ENCODE measurements around the gene SLC37A1.
"Not testable (repeated sequence)": the region's sequence is repeated elsewhere in the genome, so short reads cannot be mapped to it uniquely, and the experiment has no call there.

Gene SLC37A1

DNA sequence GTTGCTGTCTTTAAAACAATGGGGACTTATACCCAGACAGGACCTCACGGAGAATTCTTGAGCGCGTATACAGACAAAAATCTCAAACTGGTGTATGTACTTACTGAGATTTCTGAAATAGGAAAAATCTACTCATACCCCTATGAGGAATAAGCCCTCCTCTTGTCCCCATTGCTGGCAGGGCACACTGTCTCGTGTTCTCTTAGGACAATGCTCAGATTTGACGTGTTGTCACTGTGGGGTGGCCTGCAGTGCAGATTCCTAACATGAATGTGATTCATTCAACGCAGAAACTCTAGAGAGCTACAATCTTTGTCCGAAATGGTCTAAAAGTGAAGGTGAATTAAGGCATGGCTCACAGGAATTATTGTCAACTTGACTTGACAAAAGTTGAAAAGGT, 108.6 kb downstream of the SLC37A1 start:
- no peak for DNase-seq

DNA sequence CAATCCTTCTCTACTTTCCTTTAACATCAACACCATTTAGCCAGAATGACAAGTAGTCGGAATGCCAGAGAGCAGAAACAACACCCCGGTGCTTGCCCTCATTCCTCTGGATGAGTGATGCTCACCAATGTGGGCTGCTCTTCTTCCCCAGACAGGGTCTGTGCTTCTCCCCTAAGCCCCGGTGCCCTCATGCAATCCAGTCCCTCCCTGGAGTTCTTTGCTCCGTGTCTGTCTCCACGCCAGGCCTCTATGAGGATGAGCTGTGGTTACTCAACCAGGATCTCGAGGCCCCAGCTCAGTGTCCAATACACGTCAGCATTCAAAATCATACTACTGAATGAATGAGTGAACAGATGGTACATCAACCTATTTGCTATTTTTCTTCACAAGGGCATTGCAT, 110.0 kb downstream of the SLC37A1 start:
- DNase-seq = no peak

DNA sequence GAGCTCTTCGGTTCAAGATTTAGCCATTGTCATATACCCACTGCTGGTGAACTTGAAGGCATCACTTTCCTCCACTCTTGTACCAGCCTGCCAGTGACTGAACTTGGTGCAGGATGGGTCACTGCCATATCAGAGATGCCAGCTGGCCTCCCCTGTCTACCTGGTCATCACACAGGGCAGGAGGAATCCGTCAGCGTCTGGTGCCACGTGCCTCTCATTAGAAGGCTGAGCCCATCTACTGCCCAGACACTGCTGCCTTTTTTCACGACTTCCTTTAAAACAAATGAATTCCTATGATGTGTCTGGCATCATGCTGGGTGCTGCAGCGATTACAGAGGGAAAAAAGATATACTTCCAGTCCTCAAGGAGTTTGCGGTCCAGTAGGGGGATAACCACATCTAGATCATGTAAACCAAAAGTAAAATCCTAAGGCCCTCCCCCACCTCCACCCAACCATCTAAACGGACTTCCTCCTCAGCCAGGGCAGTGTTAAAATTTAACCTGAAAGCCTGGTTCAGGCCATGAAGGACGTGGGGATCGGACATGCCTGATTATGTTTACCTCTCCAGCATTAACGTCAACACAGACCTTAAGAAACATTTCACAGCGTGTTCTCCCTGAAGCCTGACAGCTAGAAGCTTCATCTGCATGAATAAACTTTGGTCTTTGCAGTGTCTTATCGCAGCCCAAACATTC, 110.6 kb downstream of the SLC37A1 start:
- no peak for DNase-seq

DNA sequence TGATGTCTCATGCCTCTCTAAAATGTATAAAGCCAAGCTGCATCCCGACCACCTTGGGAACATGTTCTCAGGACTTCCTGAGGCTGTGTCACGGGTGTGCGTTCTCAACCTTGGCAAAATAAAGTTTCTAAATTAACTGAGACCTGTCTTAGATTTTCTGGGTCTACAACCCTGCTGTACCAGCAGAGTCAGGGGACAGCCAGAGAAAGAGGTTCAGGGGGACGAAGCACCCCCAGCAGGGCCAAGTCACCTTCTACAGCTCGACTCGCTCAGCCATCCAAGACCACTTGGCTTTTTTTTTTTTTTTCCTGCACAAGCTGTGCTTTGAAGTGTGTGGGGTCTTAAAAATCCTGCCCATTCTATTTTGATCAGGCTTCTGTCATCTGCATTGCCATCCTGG, 111.3 kb downstream of the SLC37A1 start:
- no peak for DNase-seq

DNA sequence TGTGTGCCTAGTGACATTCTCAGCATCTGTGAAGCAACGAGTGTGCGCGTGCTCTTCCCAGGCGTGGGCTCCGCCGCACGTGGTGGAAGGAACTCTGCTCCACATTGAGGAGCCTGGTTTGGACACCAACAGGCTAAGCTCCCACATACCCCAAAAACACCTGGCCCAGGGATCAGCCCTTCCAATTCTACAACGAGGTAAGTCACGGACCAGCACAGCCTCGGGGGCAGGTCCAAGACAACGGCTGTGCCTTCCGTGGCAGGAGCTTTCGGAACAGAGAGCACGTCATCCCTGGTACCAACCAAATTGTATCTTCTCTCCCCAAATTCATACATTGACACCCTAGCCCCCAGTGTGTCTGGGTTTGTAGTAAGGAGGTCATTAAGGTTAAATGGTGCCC, 112.5 kb downstream of the SLC37A1 start:
- DNase-seq = no peak

DNA sequence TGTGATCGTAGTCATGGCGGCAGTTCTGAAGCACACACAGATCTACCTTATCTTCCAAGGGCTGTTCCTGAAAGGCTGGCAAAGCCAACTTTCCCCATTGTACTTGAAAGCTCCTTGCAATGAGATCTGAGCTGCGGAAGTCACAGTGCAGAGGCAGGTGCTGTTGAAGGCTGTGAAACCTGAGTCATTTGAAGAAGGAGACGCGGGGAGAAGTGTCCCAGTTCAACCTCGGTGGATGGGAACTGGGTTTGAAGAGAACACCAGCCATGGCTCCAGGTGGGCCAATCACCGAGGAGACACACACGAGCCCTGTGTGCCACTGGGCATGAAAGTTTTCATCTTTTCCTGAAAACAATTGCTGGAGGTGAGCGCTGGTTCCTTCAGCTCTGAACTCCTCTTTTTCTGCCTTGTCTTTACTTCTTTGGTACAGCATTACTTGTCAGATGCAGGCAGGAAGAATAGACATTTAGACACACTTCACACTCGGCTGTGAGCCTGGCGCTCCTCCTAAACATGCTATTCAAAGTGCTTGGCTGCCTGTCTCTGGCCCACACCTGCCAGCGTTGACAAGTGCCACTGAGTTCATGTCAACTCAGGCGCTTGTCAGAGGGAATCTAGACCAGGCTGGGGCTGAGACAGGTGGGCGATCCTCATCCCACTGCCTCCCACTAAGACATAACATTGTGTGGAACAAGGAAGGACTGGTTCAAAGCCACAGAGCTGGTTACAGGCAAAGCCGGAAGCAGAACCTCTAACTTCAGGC, 114.1 kb downstream of the SLC37A1 start:
- DNase-seq = no peak

DNA sequence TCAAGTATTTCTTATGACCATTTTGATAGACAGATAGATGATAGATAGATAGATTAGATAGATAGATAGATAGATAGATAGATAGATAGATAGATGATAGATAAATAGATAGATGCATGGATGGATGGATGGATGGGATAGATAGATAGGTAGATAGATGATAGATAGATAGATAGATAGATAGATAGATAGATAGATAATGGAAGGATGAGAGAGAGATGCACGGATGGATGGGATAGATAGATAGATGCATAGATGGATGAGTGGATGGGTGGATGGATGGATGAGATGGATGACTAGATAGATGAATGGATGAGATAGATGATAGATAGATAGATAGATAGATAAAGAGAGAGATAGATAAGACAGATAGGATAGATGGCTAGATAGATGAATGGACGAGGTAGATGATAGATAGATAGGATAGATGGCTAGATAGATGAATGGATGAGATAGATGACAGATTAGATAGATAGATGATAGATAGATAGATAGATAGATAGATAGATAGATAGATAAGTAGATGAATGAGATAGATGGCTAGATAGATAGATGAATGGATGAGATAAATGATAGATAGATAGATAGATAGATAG, 114.9 kb downstream of the SLC37A1 start:
- not testable (repeated sequence) for DNase-seq

DNA sequence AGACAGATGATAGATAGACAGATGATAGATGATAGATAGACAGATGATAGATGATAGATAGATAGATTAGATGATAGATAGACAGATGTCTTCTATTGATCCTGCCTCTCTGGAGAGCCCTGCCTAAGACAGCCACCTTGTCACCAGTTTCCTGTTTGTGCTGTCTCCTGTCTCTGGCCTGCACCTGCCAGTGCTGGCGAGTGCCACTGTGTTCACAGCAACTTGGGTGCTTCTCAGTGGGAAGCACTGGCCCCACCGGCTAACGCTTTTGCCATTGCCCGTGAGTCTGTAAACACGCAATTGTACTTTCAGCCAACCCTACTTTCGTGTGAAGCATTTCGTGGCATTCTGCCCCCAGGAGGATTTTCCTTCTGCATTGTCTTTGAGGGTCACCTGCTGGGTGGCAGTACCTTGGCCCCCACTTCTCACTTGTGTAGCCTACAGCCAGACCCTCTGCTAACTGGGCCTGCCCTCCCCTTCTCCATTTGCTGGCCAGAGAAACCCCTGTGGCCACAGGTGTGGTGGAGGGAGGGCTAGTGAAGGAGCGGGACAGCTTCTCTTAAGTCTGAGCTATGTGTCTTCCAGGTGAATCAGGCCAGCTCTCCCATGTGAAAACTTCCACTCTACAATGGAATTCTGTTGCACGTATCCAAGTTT, 116.4 kb downstream of the SLC37A1 start:
- no peak for DNase-seq

DNA sequence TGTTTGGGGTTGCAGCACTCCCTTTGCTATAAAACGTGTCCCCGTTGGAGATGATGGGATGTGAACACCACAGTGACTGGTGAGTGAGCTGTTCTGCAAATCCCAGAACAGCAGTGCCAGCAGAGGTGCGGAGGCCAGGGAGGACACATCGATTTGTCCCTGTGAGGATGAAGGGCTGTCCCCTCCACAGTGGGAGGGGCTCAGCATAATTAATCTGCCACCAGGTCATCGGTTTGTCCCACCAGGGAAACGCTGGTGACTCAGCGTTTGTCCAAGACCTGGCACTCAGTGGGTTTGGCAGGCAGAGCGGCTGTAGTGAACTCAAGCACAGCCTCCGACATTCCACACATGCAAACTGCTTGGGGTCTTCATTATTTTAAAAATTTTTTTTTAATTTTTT, 117.0 kb downstream of the SLC37A1 start:
- no peak for DNase-seq

All from hippocampal formation (tissue), 2 donors.